ENCODE results near the gene PRKCE. TPM values are rescaled to one million over a fixed set of nuclear protein-coding genes. Genes with fewer than 3 reads are reported as not detected.

The PRKCE gene
- total and polyA plus RNA-seq, 7 donors = 3.0 to 21.9 (median 15.8) TPM

- H3K27me3 ChIP-seq = no peaks in the 10 kb centered on the region
- no peak overlapping the region for H3K4me3 ChIP-seq
- 79 to 85% methylated on average over 2 of the region's 2 CpGs for WGBS, 2 donors
- H3K36me3 ChIP-seq = no peaks in the 10 kb centered on the region
- peaks cover 0 to 22% (median 8%) of the 10 kb centered on the region in 4 donors for H3K4me1 ChIP-seq
- no peaks in the 10 kb centered on the region for H3K9me3 ChIP-seq
- TF ChIP-seq POLR2A (IDR thresholded peaks at IDR 0.05) = no peak
- TF ChIP-seq EP300 (IDR thresholded peaks at IDR 0.05) = no peak
- TF ChIP-seq POLR2AphosphoS5 (IDR thresholded peaks at IDR 0.05) = no peak
- TF ChIP-seq CTCF (IDR thresholded peaks at IDR 0.05) = no peak
- intact Hi-C loops (cut with DNase I) = no loop called here
- H3K27ac ChIP-seq = no peak overlapping the region
- DNase-seq = no peak
Observed at GRCh38 chr2:46194856-46195255, 543.4 kb downstream of the PRKCE start.

- no peak overlapping the region for H3K27ac ChIP-seq
- 86 to 91% methylated on average over 10 of the region's 10 CpGs for WGBS, 2 donors
- H3K4me3 ChIP-seq = no peak overlapping the region
- intact Hi-C loops (cut with DNase I) = no loop called here
- H3K27me3 ChIP-seq = no peaks in the 10 kb centered on the region
- no peaks in the 10 kb centered on the region for H3K36me3 ChIP-seq
- DNase-seq = no peak
- H3K4me1 ChIP-seq = peaks cover 0 to 22% (median 8%) of the 10 kb centered on the region in 4 donors
- TF ChIP-seq POLR2AphosphoS5 (IDR thresholded peaks at IDR 0.05) (no peak), POLR2A (IDR thresholded peaks at IDR 0.05) (no peak), EP300 (IDR thresholded peaks at IDR 0.05) (no peak), CTCF (IDR thresholded peaks at IDR 0.05) (no peak)
- H3K9me3 ChIP-seq = no peaks in the 10 kb centered on the region
Observed at GRCh38 chr2:46195819-46196218, 544.3 kb downstream of the PRKCE start.

GRCh38 chr2:46196871-46197462 lies 545.5 kb downstream of the PRKCE start:
- H3K4me1 ChIP-seq = peaks cover 0 to 22% (median 8%) of the 10 kb centered on the region in 4 donors
- TF ChIP-seq POLR2A (IDR thresholded peaks at IDR 0.05) (no peak), CTCF (IDR thresholded peaks at IDR 0.05) (no peak), EP300 (IDR thresholded peaks at IDR 0.05) (no peak), POLR2AphosphoS5 (IDR thresholded peaks at IDR 0.05) (no peak)
- no peak overlapping the region for H3K27ac ChIP-seq
- no peaks in the 10 kb centered on the region for H3K36me3 ChIP-seq
- WGBS, 2 donors = 74 to 85% methylated on average over 5 of the region's 5 CpGs
- H3K9me3 ChIP-seq = no peaks in the 10 kb centered on the region
- DNase-seq = no peak
- H3K27me3 ChIP-seq = no peaks in the 10 kb centered on the region
- intact Hi-C loops (cut with DNase I) = no loop called here
- no peak overlapping the region for H3K4me3 ChIP-seq

- Histone ChIP-seq H3K27ac (no peak overlapping the region), H3K4me1 (peaks cover 0 to 22% (median 8%) of the 10 kb centered on the region in 4 donors), H3K27me3 (no peaks in the 10 kb centered on the region), H3K36me3 (no peaks in the 10 kb centered on the region), H3K4me3 (no peak overlapping the region), H3K9me3 (no peaks in the 10 kb centered on the region)
- intact Hi-C loops (cut with DNase I) = no loop called here
- TF ChIP-seq EP300 (IDR thresholded peaks at IDR 0.05) (no peak), POLR2AphosphoS5 (IDR thresholded peaks at IDR 0.05) (no peak), POLR2A (IDR thresholded peaks at IDR 0.05) (no peak), CTCF (IDR thresholded peaks at IDR 0.05) (no peak)
- 88 to 93% methylated on average over 4 of the region's 4 CpGs for WGBS, 2 donors
- no peak for DNase-seq
Observed at GRCh38 chr2:46197672-46198071, 546.2 kb downstream of the PRKCE start.

All from sigmoid colon (tissue), 7 donors.